WI38 (cell line): ENCODE results near the gene LDOC1.
A peak's percentile ranks its signal among the peaks of the same experiment; 100 is the strongest.
"Not testable (repeated sequence)": the region's sequence is repeated elsewhere in the genome, so short reads cannot be mapped to it uniquely, and the experiment has no call there.

ENCODE experiments used
- H3K4me3 ChIP-seq: 2 replicates; pipeline ENCODE4 v1.5.1; 2011; ENCODE audit warnings: low read depth, mild to moderate bottlenecking, control low read depth, low read length
- TF ChIP-seq, protein P1 (sequence below): IDR thresholded peaks from 2 replicates; pipeline ENCODE4 v1.5.1; 2012; ENCODE audit warnings: low read depth, mild to moderate bottlenecking, control low read depth, low read length

Gene LDOC1

DNA sequence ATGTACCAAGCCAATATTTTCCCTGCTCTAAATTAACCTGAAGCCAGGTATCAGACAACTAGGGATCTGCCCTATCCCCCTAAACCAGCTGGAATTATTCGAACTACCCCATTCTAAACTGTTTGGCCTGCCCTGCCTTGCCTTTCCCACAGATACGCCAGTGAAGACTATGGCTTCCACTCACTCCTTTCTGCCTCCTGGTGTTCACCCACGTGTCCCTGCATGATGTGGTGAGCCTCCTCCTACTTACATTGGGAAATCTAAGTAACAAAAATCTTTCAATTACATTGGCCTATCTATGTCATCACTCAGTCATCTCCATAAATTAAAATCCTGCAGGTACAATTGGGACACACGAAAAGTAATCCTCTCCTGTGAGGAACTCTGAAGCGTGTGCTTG is 6.1 kb upstream of the LDOC1 start:
- TF ChIP-seq, protein P1, sequence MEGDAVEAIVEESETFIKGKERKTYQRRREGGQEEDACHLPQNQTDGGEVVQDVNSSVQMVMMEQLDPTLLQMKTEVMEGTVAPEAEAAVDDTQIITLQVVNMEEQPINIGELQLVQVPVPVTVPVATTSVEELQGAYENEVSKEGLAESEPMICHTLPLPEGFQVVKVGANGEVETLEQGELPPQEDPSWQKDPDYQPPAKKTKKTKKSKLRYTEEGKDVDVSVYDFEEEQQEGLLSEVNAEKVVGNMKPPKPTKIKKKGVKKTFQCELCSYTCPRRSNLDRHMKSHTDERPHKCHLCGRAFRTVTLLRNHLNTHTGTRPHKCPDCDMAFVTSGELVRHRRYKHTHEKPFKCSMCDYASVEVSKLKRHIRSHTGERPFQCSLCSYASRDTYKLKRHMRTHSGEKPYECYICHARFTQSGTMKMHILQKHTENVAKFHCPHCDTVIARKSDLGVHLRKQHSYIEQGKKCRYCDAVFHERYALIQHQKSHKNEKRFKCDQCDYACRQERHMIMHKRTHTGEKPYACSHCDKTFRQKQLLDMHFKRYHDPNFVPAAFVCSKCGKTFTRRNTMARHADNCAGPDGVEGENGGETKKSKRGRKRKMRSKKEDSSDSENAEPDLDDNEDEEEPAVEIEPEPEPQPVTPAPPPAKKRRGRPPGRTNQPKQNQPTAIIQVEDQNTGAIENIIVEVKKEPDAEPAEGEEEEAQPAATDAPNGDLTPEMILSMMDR: no peak
- no peak overlapping the region for H3K4me3 ChIP-seq

DNA sequence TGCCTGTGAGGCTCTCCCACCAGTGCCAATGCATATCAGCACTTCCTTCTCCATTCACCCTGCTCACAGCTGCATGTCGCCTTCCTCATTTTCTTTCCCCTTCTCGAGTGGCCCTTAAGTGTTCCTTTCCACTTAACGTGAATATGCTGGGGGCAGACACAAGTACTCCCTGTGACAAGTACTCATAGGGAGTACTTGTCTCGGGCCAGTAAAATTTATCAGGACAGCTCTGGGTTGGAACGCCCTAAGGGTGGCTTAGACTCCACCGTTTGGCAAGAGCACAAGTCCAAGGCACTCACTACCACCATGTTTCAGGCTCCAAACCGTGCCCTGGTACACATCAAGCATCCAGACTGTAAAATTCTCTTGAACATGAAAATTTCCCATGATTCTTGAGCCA is 3.9 kb upstream of the LDOC1 start:
- H3K4me3 ChIP-seq: no peak overlapping the region
- TF ChIP-seq, protein P1: no peak

GRCh38 chrX:141175786-141176185 is 1.1 kb downstream of the LDOC1 start:
- TF ChIP-seq, protein P1: no peak
- peak overlapping the region; percentile 72 for H3K4me3 ChIP-seq

DNA sequence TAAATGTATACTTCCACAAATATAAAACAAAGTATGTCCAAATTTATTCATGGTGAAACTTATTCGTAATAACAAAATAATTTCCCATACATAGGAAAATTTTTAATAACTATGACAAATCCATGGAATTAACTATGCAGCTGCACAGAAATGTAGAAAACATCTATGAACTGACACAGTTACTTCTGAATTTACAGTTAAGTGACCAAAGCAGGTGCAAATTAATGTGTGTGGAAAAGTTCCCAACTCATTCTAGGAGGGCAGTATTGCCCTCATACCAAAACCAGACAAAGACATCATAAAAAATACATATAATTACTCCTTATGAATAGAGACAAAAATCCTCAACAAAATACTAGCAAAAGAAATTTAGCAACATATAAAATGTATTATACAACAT is 12.5 kb downstream of the LDOC1 start:
- no peak overlapping the region for H3K4me3 ChIP-seq

DNA sequence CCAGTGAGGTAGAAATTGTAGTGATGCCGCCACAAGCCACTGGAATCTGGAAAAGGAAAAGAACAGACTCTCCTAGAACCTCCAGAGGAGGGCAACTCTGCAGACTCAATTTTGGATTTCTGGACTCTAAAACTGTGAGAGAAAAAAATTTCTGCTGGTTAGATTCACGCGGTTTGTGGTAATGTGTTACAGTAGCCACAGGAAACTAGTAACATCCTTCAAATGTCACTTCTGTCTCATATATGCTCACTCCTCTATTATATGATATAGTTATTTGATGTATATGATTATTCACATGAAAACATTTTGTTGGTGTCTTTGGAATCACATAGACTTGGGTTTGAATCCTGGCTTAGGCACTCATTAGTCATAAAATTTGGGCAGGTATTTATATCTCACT is 18.8 kb downstream of the LDOC1 start:
- TF ChIP-seq, protein P1: no peak
- H3K4me3 ChIP-seq: no peak overlapping the region

More for the DNA sequence above, 12.5 kb downstream of the LDOC1 start:
- TF ChIP-seq, protein P1: no peak

GRCh38 chrX:141155231-141155630 is 21.7 kb downstream of the LDOC1 start:
- H3K4me3 ChIP-seq: not testable (repeated sequence)

GRCh38 chrX:141142946-141143345 is 34.0 kb downstream of the LDOC1 start:
- TF ChIP-seq, protein P1: no peak

GRCh38 chrX:141133272-141133671 is 43.7 kb downstream of the LDOC1 start:
- TF ChIP-seq, protein P1: no peak
- no peak overlapping the region for H3K4me3 ChIP-seq

More at GRCh38 chrX:141142946-141143345, 34.0 kb downstream of the LDOC1 start:
- H3K4me3 ChIP-seq: no peak overlapping the region
